Body of pancreas (tissue), 4 donors: ENCODE results near the gene HHAT.

Experiments used
- POLR2A ChIP-seq, 3 donors: fragments of 450-650 bp; IDR thresholded peaks; one replicate each; pipeline ENCODE4 v1.6.1; 2016; ENCODE audit warnings: antibody characterized with exemption in 3 of 3, mild to moderate bottlenecking in 2 of 3
- TF ChIP-seq, protein P1 (sequence below), 7 experiments: fragments of 450-650 bp in 4 of 7; fragments of 200-600 bp in 3 of 7; sonication (generic) in 3 of 7; IDR thresholded peaks; one replicate each; pipeline ENCODE4 v1.5.1; 2016 to 2019; ENCODE audit warnings: antibody characterized with exemption in 7 of 7

DNA sequence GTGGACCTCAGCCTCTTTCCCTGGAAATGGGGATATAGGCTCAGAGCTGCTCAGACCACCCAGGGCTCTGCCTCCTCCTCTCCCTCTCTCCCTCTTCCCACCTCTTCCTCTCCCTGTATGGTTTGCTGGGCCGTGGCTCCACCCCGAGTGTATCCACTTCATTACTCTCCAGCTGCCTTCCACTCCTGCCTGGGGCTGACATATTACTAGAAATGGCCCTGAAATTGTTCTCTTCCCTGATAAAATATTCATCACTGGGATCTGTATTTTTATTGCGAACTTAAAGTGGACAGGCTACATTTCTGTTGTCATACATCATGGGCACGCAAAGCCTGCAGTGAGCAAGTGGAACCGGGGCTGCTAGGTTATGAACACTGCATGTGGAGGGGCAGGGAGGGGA is 225.0 kb downstream of the HHAT start:
- TF ChIP-seq, protein P1, sequence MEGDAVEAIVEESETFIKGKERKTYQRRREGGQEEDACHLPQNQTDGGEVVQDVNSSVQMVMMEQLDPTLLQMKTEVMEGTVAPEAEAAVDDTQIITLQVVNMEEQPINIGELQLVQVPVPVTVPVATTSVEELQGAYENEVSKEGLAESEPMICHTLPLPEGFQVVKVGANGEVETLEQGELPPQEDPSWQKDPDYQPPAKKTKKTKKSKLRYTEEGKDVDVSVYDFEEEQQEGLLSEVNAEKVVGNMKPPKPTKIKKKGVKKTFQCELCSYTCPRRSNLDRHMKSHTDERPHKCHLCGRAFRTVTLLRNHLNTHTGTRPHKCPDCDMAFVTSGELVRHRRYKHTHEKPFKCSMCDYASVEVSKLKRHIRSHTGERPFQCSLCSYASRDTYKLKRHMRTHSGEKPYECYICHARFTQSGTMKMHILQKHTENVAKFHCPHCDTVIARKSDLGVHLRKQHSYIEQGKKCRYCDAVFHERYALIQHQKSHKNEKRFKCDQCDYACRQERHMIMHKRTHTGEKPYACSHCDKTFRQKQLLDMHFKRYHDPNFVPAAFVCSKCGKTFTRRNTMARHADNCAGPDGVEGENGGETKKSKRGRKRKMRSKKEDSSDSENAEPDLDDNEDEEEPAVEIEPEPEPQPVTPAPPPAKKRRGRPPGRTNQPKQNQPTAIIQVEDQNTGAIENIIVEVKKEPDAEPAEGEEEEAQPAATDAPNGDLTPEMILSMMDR (IDR thresholded peaks at IDR 0.05): no peak
- no peak for TF ChIP-seq POLR2A (IDR thresholded peaks at IDR 0.05)
